B cell (primary cell): ENCODE measurements around the gene TLR2. TPM values are rescaled to one million over a fixed set of nuclear protein-coding genes. Genes with fewer than 3 reads are reported as not detected.

Experiments
- ATAC-seq: fragments of 200-7000 bp; cut with Tn5 transposase; one replicate; pipeline ENCODE4 v1.10.0; 2021; ENCODE audit warnings: low read depth, mild to moderate bottlenecking, moderate number of reproducible peaks, moderate library complexity
- CTCF ChIA-PET: fragments of 350-600 bp; sonication (Branson Sonifier 250); formaldehyde crosslinking; loops from one replicate; lab custom pipeline; 2021; ENCODE audit warnings: antibody characterized with exemption, inconsistent platforms; lab: Charles Lee
- POLR2A ChIA-PET: fragments of 350-600 bp; sonication (Branson Sonifier 250); formaldehyde crosslinking; loops from one replicate; lab custom pipeline; 2021; ENCODE audit warnings: antibody characterized with exemption; lab: Charles Lee
- DNase-seq: peaks from one replicate; pipeline ENCODE4 v3.0.0; 2013
- H2AFZ ChIP-seq: 2 replicates; pipeline ENCODE4 v1.6.1; 2012; ENCODE audit warnings: mild to moderate bottlenecking, low read depth, low read length; ENCODE audit not compliant: insufficient read depth, poor library complexity, severe bottlenecking
- H3K27ac ChIP-seq, 2 donors: 1 replicate in 1 of 2; 2 replicates in 1 of 2; pipeline ENCODE4 v1.5.1; 2012 to 2013; ENCODE audit warnings: low read length in 2 of 2, mild to moderate bottlenecking in 2 of 2, moderate library complexity in 1 of 2
- H3K27me3 ChIP-seq, 4 experiments: fragments of 200-600 bp in 1 of 4; sonication (generic) in 1 of 4; replicated peaks in 1 of 4; 1 replicate in 2 of 4; 2 replicates in 2 of 4; pipeline versions ENCODE4 v1.6.1 to v1.7.0; 2013 to 2016; ENCODE audit warnings: low read length in 3 of 4, mild to moderate bottlenecking in 2 of 4, mixed read lengths in 1 of 4, moderate library complexity in 1 of 4; ENCODE audit not compliant: insufficient read depth in 4 of 4, control insufficient read depth in 3 of 4; ENCODE audit errors: control extremely low read depth in 1 of 4
- H3K36me3 ChIP-seq, 2 experiments: replicated peaks in 1 of 2; 1 replicate in 1 of 2; 2 replicates in 1 of 2; pipeline versions ENCODE4 v1.6.1 to v1.7.1; 2013; ENCODE audit warnings: low read length in 1 of 2; ENCODE audit not compliant: insufficient read depth in 2 of 2, control insufficient read depth in 1 of 2; ENCODE audit errors: control extremely low read depth in 1 of 2, extremely low read depth in 1 of 2
- H3K4me1 ChIP-seq, 2 donors: fragments of 200-600 bp in 1 of 2; sonication (generic) in 1 of 2; 1 replicate in 1 of 2; 2 replicates in 1 of 2; pipeline versions ENCODE4 v1.5.1 to v1.6.1; 2013 to 2017; ENCODE audit warnings: low read length in 2 of 2; ENCODE audit not compliant: control insufficient read depth in 2 of 2, insufficient read depth in 2 of 2
- H3K4me2 ChIP-seq: replicated peaks from 2 replicates; pipeline ENCODE3; 2012; ENCODE audit warnings: mild to moderate bottlenecking, low read depth, low read length; ENCODE audit not compliant: poor library complexity, severe bottlenecking
- H3K4me3 ChIP-seq, 5 experiments: fragments of 200-600 bp in 1 of 5; sonication (generic) in 1 of 5; 1 replicate in 3 of 5; 2 replicates in 2 of 5; pipeline versions ENCODE4 v1.5.1 to v1.7.0; 2011 to 2016; ENCODE audit warnings: low read length in 4 of 5, mild to moderate bottlenecking in 4 of 5, low read depth in 2 of 5, control low read depth in 1 of 5, moderate library complexity in 1 of 5; ENCODE audit not compliant: insufficient read depth in 1 of 5; ENCODE audit errors: control extremely low read depth in 1 of 5, extremely low read depth in 1 of 5
- H3K79me2 ChIP-seq: fragments of 200-600 bp; sonication (generic); one replicate; pipeline ENCODE4 v1.6.0; 2016; ENCODE audit warnings: low read length; ENCODE audit not compliant: control insufficient read depth, insufficient read depth
- H3K9ac ChIP-seq: fragments of 200-600 bp; sonication (generic); 2 replicates; pipeline ENCODE4 v1.6.1; 2017; ENCODE audit warnings: mild to moderate bottlenecking, low read length, moderate library complexity
- H3K9me3 ChIP-seq, 3 donors: one replicate each; pipeline versions ENCODE4 v1.6.1 to v1.7.1; 2013; ENCODE audit warnings: low read length in 2 of 3; ENCODE audit not compliant: control insufficient read depth in 2 of 3, insufficient read depth in 1 of 3; ENCODE audit errors: control extremely low read depth in 1 of 3
- H4K20me1 ChIP-seq: 2 replicates; pipeline ENCODE4 v1.6.0; 2012; ENCODE audit warnings: mild to moderate bottlenecking, low read length; ENCODE audit not compliant: insufficient read depth, control insufficient read depth, poor library complexity, severe bottlenecking
- H3K27ac Mint-ChIP-seq: one replicate; pipeline ENCODE4 v1.8.0; 2021; ENCODE audit warnings: mixed read lengths
- H3K27me3 Mint-ChIP-seq: one replicate; pipeline ENCODE4 v1.8.0; 2021; ENCODE audit warnings: mixed read lengths
- H3K4me1 Mint-ChIP-seq: one replicate; pipeline ENCODE4 v1.8.0; 2021; ENCODE audit warnings: mixed read lengths
- H3K4me3 Mint-ChIP-seq: one replicate; pipeline ENCODE4 v1.8.0; 2021; ENCODE audit warnings: mixed read lengths
- H3K9me3 Mint-ChIP-seq: one replicate; pipeline ENCODE4 v1.8.0; 2022; ENCODE audit warnings: mixed read lengths; ENCODE audit not compliant: insufficient read depth
- EZH2 ChIP-seq: IDR thresholded peaks from 2 replicates; pipeline ENCODE4 v1.6.1; 2012; ENCODE audit warnings: borderline replicate concordance, low read depth, mild to moderate bottlenecking, moderate library complexity, low read length; ENCODE audit not compliant: insufficient read depth, poor library complexity, severe bottlenecking
- WGBS: methylation state at CpG from one replicate; pipeline ENCODE4 v1.1.5; 2013; ENCODE audit warnings: missing lambda C conversion rate; ENCODE audit not compliant: insufficient coverage; 5-methylcytosine and 5-hydroxymethylcytosine counted together
- intact Hi-C: fragments of 100-400 bp; cut with micrococcal nuclease; formaldehyde crosslinking; loops from one replicate; pipeline ENCODE4 v1.10.0; 2022
- polyA plus RNA-seq: library from polyadenylated mRNA; depleted of rRNA; stranded (reverse); fragments of >200 nt; gene quantifications from 2 replicates; pipeline ENCODE4 v1.2.3, GENCODE V29; 2012
- total RNA-seq, 2 donors: library from RNA; stranded (reverse); fragments of 120-200 nt in 1 of 2; gene quantifications; 1 replicate in 1 of 2; 2 replicates in 1 of 2; pipeline versions ENCODE4 v1.2.3 to v1.2.4, GENCODE V29; 2013 to 2022
- TF ChIP-seq, protein P1 (sequence below): fragments of 200-600 bp; IDR thresholded peaks from one replicate; pipeline ENCODE4 v1.8.0; 2022; ENCODE audit warnings: antibody characterized with exemption, mild to moderate bottlenecking

The TLR2 gene
- total and polyA plus RNA-seq, 2 donors (not counting 1 experiment from before 2014, with no cell fraction given): 3.3 to 5.0 TPM

DNA sequence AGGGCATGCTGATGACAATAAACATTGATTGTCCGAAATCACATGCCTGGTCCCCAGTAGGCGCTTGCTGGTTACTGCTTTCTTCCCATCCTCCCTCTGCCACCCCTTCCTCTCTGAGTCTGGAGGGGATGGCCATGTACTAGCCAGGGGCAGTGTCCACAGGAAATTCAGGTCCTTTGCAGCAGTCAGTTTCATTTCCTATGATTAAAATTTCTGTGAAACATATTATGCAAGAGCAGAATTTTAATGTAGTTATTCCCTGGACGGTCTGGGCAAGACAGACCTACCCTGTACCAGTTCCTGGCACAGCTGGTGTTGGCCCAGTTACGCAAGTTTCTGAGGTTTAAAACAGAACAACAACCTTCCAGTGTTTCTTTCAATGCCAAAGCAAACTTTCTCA lies 28.2 kb upstream of the TLR2 start:
- Histone ChIP-seq H3K9ac (no peak overlapping the region), H3K36me3 (no peaks in the 10 kb centered on the region), H4K20me1 (no peaks in the 10 kb centered on the region), H3K4me3 (no peak overlapping the region), H3K27me3 (peaks cover 0 to 3% (median 0%) of the 10 kb centered on the region in 4 experiments), H3K9me3 (no peaks in the 10 kb centered on the region), H3K79me2 (no peaks in the 10 kb centered on the region), H3K4me1 (peaks cover 16 to 18% of the 10 kb centered on the region in 2 donors), H2AFZ (no peak overlapping the region), H3K4me2 (no peak overlapping the region), H3K27ac (no peak overlapping the region)
- H3K4me3 Mint-ChIP-seq: no peak overlapping the region
- peaks cover 16% of the 10 kb centered on the region for H3K27me3 Mint-ChIP-seq
- CTCF ChIA-PET: no interaction called here
- no peaks in the 10 kb centered on the region for H3K9me3 Mint-ChIP-seq
- POLR2A ChIA-PET: no interaction called here
- TF ChIP-seq, protein P1, sequence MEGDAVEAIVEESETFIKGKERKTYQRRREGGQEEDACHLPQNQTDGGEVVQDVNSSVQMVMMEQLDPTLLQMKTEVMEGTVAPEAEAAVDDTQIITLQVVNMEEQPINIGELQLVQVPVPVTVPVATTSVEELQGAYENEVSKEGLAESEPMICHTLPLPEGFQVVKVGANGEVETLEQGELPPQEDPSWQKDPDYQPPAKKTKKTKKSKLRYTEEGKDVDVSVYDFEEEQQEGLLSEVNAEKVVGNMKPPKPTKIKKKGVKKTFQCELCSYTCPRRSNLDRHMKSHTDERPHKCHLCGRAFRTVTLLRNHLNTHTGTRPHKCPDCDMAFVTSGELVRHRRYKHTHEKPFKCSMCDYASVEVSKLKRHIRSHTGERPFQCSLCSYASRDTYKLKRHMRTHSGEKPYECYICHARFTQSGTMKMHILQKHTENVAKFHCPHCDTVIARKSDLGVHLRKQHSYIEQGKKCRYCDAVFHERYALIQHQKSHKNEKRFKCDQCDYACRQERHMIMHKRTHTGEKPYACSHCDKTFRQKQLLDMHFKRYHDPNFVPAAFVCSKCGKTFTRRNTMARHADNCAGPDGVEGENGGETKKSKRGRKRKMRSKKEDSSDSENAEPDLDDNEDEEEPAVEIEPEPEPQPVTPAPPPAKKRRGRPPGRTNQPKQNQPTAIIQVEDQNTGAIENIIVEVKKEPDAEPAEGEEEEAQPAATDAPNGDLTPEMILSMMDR: no peak
- no peak for TF ChIP-seq EZH2
- intact Hi-C loops: no loop called here
- H3K27ac Mint-ChIP-seq: no peak overlapping the region
- H3K4me1 Mint-ChIP-seq: peaks cover 16% of the 10 kb centered on the region
- DNase-seq (no peak), ATAC-seq (no peak)
- WGBS: 100% methylated on average over 2 of the region's 4 CpGs

DNA sequence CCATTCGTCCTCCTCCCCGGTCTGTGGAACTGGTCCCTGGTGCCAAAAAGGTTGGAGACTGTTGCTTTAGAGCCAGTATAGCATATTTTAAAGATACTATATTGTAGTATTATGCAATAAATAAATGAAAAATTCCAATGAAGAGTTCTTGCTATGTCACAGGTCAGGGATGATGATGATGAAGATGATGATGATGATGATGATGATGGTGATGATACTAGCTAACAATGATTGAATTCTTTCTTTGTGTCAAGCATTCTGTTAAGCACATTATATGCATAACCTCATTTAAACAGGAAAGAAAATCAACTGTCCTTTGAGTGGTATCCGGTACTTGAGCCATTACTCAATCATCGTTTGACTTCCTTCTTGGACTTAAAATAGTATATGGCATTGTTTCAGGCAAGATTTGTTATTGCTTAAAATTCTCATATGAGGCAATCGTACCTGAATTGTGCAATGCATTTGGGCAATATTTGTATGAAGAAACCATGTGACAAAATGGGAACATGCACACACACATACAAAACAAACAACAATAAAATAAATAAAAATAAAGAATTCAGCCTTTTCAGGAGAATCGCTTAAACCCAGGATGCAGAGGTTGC lies 22.8 kb upstream of the TLR2 start:
- ChIA-PET CTCF (no interaction called here), POLR2A (no interaction called here)
- Histone ChIP-seq H3K27ac (no peak overlapping the region), H3K27me3 (no peaks in the 10 kb centered on the region), H3K79me2 (no peaks in the 10 kb centered on the region), H3K4me1 (no peaks in the 10 kb centered on the region), H4K20me1 (no peaks in the 10 kb centered on the region), H3K9ac (no peak overlapping the region), H3K36me3 (no peaks in the 10 kb centered on the region), H2AFZ (no peak overlapping the region), H3K4me2 (no peak overlapping the region), H3K9me3 (no peaks in the 10 kb centered on the region), H3K4me3 (no peak overlapping the region)
- intact Hi-C loops: no loop called here
- DNase-seq: no peak
- Mint-ChIP-seq H3K27me3 (peaks cover 16% of the 10 kb centered on the region), H3K27ac (no peak overlapping the region), H3K9me3 (peaks cover 8% of the 10 kb centered on the region), H3K4me3 (no peak overlapping the region), H3K4me1 (no peaks in the 10 kb centered on the region)
- ATAC-seq: no peak
- TF ChIP-seq, protein P1: no peak
- TF ChIP-seq EZH2: no peak
- no CpG with 5 or more reads among the region's 6 CpGs for WGBS
